A673 (cell line): Measurements from ENCODE around the gene MELTF.

Experiments used
- EZH2 ChIP-seq: fragments of 200-600 bp; sonication (generic); IDR thresholded peaks from 2 replicates; pipeline ENCODE4 v1.6.1; 2017; ENCODE audit warnings: borderline replicate concordance, low read depth, mild to moderate bottlenecking, mixed read lengths, antibody characterized with exemption, low read length; ENCODE audit not compliant: poor library complexity, severe bottlenecking
- TF ChIP-seq, protein P1 (sequence below): fragments of 300-800, 200-600 bp; sonication (generic); conservative IDR thresholded peaks from 2 replicates; pipeline ENCODE4 v1.5.1; 2017; ENCODE audit warnings: low read depth, mild to moderate bottlenecking, antibody characterized with exemption, low read length, moderate library complexity, mixed read lengths

- TF ChIP-seq, protein P1, sequence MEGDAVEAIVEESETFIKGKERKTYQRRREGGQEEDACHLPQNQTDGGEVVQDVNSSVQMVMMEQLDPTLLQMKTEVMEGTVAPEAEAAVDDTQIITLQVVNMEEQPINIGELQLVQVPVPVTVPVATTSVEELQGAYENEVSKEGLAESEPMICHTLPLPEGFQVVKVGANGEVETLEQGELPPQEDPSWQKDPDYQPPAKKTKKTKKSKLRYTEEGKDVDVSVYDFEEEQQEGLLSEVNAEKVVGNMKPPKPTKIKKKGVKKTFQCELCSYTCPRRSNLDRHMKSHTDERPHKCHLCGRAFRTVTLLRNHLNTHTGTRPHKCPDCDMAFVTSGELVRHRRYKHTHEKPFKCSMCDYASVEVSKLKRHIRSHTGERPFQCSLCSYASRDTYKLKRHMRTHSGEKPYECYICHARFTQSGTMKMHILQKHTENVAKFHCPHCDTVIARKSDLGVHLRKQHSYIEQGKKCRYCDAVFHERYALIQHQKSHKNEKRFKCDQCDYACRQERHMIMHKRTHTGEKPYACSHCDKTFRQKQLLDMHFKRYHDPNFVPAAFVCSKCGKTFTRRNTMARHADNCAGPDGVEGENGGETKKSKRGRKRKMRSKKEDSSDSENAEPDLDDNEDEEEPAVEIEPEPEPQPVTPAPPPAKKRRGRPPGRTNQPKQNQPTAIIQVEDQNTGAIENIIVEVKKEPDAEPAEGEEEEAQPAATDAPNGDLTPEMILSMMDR = no peak
- TF ChIP-seq EZH2 = no peak
Measured at GRCh38 chr3:196995646-196996355, 33.8 kb downstream of the MELTF start.
